Peyer's patch (tissue), 4 donors: ENCODE results near the gene KIF12.

Source experiments
- POLR2A ChIP-seq, 2 donors: fragments of 450-650 bp; IDR thresholded peaks; one replicate each; pipeline ENCODE4 v1.5.1; 2017; ENCODE audit warnings: antibody characterized with exemption in 2 of 2, mild to moderate bottlenecking in 2 of 2, moderate library complexity in 2 of 2
- TF ChIP-seq, protein P1 (sequence below), 6 experiments: fragments of 450-650 bp in 4 of 6; fragments of 200-600 bp in 2 of 6; sonication (generic) in 1 of 6; IDR thresholded peaks; one replicate each; pipeline ENCODE4 v1.5.1; 2017 to 2019; ENCODE audit warnings: antibody characterized with exemption in 6 of 6, mild to moderate bottlenecking in 3 of 6, moderate library complexity in 1 of 6

- no peak for TF ChIP-seq POLR2A (IDR thresholded peaks at IDR 0.05)
- TF ChIP-seq, protein P1, sequence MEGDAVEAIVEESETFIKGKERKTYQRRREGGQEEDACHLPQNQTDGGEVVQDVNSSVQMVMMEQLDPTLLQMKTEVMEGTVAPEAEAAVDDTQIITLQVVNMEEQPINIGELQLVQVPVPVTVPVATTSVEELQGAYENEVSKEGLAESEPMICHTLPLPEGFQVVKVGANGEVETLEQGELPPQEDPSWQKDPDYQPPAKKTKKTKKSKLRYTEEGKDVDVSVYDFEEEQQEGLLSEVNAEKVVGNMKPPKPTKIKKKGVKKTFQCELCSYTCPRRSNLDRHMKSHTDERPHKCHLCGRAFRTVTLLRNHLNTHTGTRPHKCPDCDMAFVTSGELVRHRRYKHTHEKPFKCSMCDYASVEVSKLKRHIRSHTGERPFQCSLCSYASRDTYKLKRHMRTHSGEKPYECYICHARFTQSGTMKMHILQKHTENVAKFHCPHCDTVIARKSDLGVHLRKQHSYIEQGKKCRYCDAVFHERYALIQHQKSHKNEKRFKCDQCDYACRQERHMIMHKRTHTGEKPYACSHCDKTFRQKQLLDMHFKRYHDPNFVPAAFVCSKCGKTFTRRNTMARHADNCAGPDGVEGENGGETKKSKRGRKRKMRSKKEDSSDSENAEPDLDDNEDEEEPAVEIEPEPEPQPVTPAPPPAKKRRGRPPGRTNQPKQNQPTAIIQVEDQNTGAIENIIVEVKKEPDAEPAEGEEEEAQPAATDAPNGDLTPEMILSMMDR (IDR thresholded peaks at IDR 0.05), result no peak
Observed at GRCh38 chr9:114065304-114065703, 33.8 kb downstream of the KIF12 start.
